GM12878 (cell line): Measurements from ENCODE around the gene YTHDC1. TPM values are rescaled to one million over a fixed set of nuclear protein-coding genes. Genes with fewer than 3 reads are reported as not detected.

Source experiments
- ATAC-seq: fragments of 200-7000 bp; cut with Tn5 transposase; 3 replicates; pipeline ENCODE4 v1.9.1; 2020; ENCODE audit warnings: mild to moderate bottlenecking, moderate library complexity
- BruUV-seq: library from RNA; stranded (reverse); fragments of 400-500 nt; replicated peaks from 2 replicates; lab custom pipeline; 2021; lab: Mats Ljungman, UMichigan
- CTCF ChIA-PET: fragments of 300-600 bp; sonication (Branson Sonifier 250); formaldehyde crosslinking; extraction: SDS; loops from one replicate; lab custom pipeline; 2021; ENCODE audit warnings: inconsistent platforms; lab: Yijun Ruan, JAX
- POLR2A ChIA-PET: fragments of 350-600 bp; formaldehyde crosslinking; extraction: SDS; loops from one replicate; lab custom pipeline; 2021; ENCODE audit warnings: inconsistent platforms; lab: Charles Lee
- RAD21 ChIA-PET: fragments of 300-600 bp; sonication (Branson Sonifier 250); formaldehyde crosslinking; loops from one replicate; lab custom pipeline; 2023; ENCODE audit warnings: antibody characterized with exemption; ENCODE audit not compliant: unreplicated experiment; lab: Charles Lee
- SMC1A ChIA-PET: fragments of 300-600 bp; sonication (Branson Sonifier 250); formaldehyde crosslinking; loops from one replicate; lab custom pipeline; 2023; ENCODE audit not compliant: unreplicated experiment, uncharacterized antibody; lab: Charles Lee
- DNase-seq: peaks from one replicate; pipeline ENCODE4 v3.0.0-alpha.2; 2011; ENCODE audit warnings: low read depth, low spot score
- FAIRE-seq: peaks from 3 replicates; lab custom pipeline; 2011; peaks lifted over from hg19 to GRCh38; lab: Jason Lieb, UNC
- H2AFZ ChIP-seq: 2 replicates; pipeline ENCODE4 v1.6.0; 2011; ENCODE audit warnings: low read depth, low read length, control low read depth; ENCODE audit not compliant: control insufficient read depth
- H3K27ac ChIP-seq: 2 replicates; pipeline ENCODE4 v1.5.1; 2011; ENCODE audit warnings: control low read depth; ENCODE audit not compliant: control insufficient read depth, insufficient read depth
- H3K27me3 ChIP-seq, 2 experiments: replicated peaks in 1 of 2; 2 replicates each; pipeline versions ENCODE4 v1.6.0 to v1.6.1; 2011; ENCODE audit warnings: low read length in 1 of 2; ENCODE audit not compliant: control insufficient read depth in 2 of 2, insufficient read depth in 2 of 2
- H3K36me3 ChIP-seq, 2 experiments: 2 replicates each; pipeline ENCODE4 v1.5.1; 2011; ENCODE audit warnings: low read length in 1 of 2; ENCODE audit not compliant: control insufficient read depth in 2 of 2, insufficient read depth in 2 of 2
- H3K4me1 ChIP-seq: 2 replicates; pipeline ENCODE4 v1.6.1; 2011; ENCODE audit warnings: mild to moderate bottlenecking, low read length, moderate library complexity, mixed read lengths; ENCODE audit not compliant: control insufficient read depth, insufficient read depth
- H3K4me2 ChIP-seq: 2 replicates; pipeline ENCODE4 v1.6.0; 2011; ENCODE audit warnings: control low read depth; ENCODE audit not compliant: control insufficient read depth, insufficient read depth
- H3K4me3 ChIP-seq: fragments of 200-600 bp; sonication (generic); 2 replicates; pipeline ENCODE4 v1.5.1; 2016
- H3K79me2 ChIP-seq: 2 replicates; pipeline ENCODE4 v1.6.0; 2011; ENCODE audit warnings: low read length; ENCODE audit not compliant: control insufficient read depth, insufficient read depth
- H3K9ac ChIP-seq: 2 replicates; pipeline ENCODE4 v1.8.0; 2011; ENCODE audit warnings: low read length, control low read depth, mixed read lengths; ENCODE audit not compliant: control insufficient read depth, insufficient read depth
- H3K9me3 ChIP-seq: replicated peaks from 3 replicates; pipeline ENCODE4 v1.5.1; 2011; ENCODE audit warnings: mild to moderate bottlenecking, low read length; ENCODE audit not compliant: control insufficient read depth, insufficient read depth
- H4K20me1 ChIP-seq: 2 replicates; pipeline ENCODE4 v1.6.0; 2011; ENCODE audit not compliant: control insufficient read depth, insufficient read depth
- BHLHE40 ChIP-seq, 2 experiments: fragments of 450-650 bp in 1 of 2; IDR thresholded peaks; 2 replicates each; pipeline ENCODE4 v1.6.1; 2011 to 2017; ENCODE audit warnings: low read depth in 2 of 2, borderline replicate concordance in 1 of 2, improper control_type of control experiment in 1 of 2, low read length in 1 of 2, mild to moderate bottlenecking in 1 of 2
- CHD1 ChIP-seq: IDR thresholded peaks from 2 replicates; pipeline ENCODE4 v1.6.1; 2012; ENCODE audit warnings: low read depth, low read length, improper control_type of control experiment
- EP300 ChIP-seq, 2 experiments: fragments of 150-350 bp in 1 of 2; IDR thresholded peaks; 2 replicates each; pipeline ENCODE4 v1.6.1; 2011 to 2012; ENCODE audit warnings: low read depth in 2 of 2, low read length in 2 of 2, borderline replicate concordance in 1 of 2, improper control_type of control experiment in 1 of 2, inconsistent platforms in 1 of 2; ENCODE audit not compliant: control insufficient read depth in 1 of 2
- MXI1 ChIP-seq: fragments of 150-350 bp; IDR thresholded peaks from 2 replicates; pipeline ENCODE4 v1.6.1; 2011; ENCODE audit warnings: low read depth, mild to moderate bottlenecking, inconsistent platforms, low read length, improper control_type of control experiment
- POLR2A ChIP-seq: IDR thresholded peaks from 2 replicates; pipeline ENCODE4 v1.6.1; 2011; ENCODE audit warnings: low read depth, mild to moderate bottlenecking, low read length
- SRF ChIP-seq, 2 experiments: IDR thresholded peaks; 2 replicates each; pipeline ENCODE4 v1.6.1; 2011; ENCODE audit warnings: low read depth in 2 of 2, low read length in 2 of 2, mild to moderate bottlenecking in 1 of 2, moderate library complexity in 1 of 2
- WGBS: methylation state at CpG from one replicate; pipeline ENCODE4 v1.1.6; 2016; ENCODE audit warnings: low lambda C conversion rate; ENCODE audit not compliant: insufficient replicate concordance, insufficient coverage; ENCODE audit errors: missing lambda C conversion rate; 5-methylcytosine and 5-hydroxymethylcytosine counted together
- in situ Hi-C: fragments of 300-500 bp; cut with MboI; formaldehyde crosslinking; loops from 9 replicates; pipeline ENCODE4 v1.14.3; 2018; ENCODE audit warnings: mixed read lengths
- intact Hi-C: fragments of 100-400 bp; cut with micrococcal nuclease; formaldehyde crosslinking; loops from one replicate; pipeline ENCODE4 v1.14.2; 2022; ENCODE audit not compliant: unreplicated experiment
- polyA plus RNA-seq, 11 experiments: library from polyadenylated mRNA; depleted of rRNA in 4 of 11; unstranded in 6 of 11; stranded (reverse) in 5 of 11; fragments of >200 nt; fragmentation: Nextera tagmentation in 4 of 11; fragmentation: Illumina TruSeq in 1 of 11; extraction: Ambion mirVana in 4 of 11; extraction: Trizol in 1 of 11; gene quantifications; 1 replicate in 1 of 11; 2 replicates in 10 of 11; pipeline versions ENCODE4 v1.2.1 to v1.2.3, GENCODE V29; 2011 to 2016; ENCODE audit warnings: inconsistent platforms in 2 of 11, missing spikeins in 2 of 11, low read depth in 1 of 11
- total RNA-seq, 4 experiments: library from RNA; depleted of rRNA in 3 of 4; stranded (reverse); fragments of >200 nt in 3 of 4; fragmentation: Illumina TruSeq in 1 of 4; extraction: Trizol in 1 of 4; gene quantifications; 2 replicates each; pipeline versions ENCODE4 v1.2.1 to v1.2.3, GENCODE V29; 2013 to 2021
- TF ChIP-seq, protein P1 (sequence below): fragments of 450-650 bp; formaldehyde crosslinking; IDR thresholded peaks from 2 replicates; pipeline ENCODE4 v1.5.0; 2022; ENCODE audit warnings: mild to moderate bottlenecking, missing genetic modification characterization

YTHDC1 gene
- total and polyA plus RNA-seq, 10 of the 15 experiments (the other 5 are each of a cell fraction or from before 2014, with no cell fraction given), result 18.7 to 83.2 (median 47.5) TPM

GRCh38 chr4:68342134-68342533, 7.8 kb downstream of the YTHDC1 start (continued):
- TF ChIP-seq, protein P1, sequence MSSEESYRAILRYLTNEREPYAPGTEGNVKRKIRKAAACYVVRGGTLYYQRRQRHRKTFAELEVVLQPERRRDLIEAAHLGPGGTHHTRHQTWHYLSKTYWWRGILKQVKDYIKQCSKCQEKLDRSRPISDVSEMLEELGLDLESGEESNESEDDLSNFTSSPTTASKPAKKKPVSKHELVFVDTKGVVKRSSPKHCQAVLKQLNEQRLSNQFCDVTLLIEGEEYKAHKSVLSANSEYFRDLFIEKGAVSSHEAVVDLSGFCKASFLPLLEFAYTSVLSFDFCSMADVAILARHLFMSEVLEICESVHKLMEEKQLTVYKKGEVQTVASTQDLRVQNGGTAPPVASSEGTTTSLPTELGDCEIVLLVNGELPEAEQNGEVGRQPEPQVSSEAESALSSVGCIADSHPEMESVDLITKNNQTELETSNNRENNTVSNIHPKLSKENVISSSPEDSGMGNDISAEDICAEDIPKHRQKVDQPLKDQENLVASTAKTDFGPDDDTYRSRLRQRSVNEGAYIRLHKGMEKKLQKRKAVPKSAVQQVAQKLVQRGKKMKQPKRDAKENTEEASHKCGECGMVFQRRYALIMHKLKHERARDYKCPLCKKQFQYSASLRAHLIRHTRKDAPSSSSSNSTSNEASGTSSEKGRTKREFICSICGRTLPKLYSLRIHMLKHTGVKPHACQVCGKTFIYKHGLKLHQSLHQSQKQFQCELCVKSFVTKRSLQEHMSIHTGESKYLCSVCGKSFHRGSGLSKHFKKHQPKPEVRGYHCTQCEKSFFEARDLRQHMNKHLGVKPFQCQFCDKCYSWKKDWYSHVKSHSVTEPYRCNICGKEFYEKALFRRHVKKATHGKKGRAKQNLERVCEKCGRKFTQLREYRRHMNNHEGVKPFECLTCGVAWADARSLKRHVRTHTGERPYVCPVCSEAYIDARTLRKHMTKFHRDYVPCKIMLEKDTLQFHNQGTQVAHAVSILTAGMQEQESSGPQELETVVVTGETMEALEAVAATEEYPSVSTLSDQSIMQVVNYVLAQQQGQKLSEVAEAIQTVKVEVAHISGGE (CRISPR knock-in tag), result no peak
- TF ChIP-seq SRF (IDR thresholded peaks at IDR 0.05; ENCODE audit: low read depth in 2 of 2, low read length in 2 of 2) (no peak), MXI1 (no peak), POLR2A (no peak), BHLHE40 (IDR thresholded peaks at IDR 0.05; ENCODE audit: borderline replicate concordance in 1 of 2, low read depth in 2 of 2, low read length in 1 of 2) (no peak)

GRCh38 chr4:68338625-68339024, 11.3 kb downstream of the YTHDC1 start:
- no peak overlapping the region for H2AFZ ChIP-seq
- in situ Hi-C loops (no loop called here), intact Hi-C loops (no loop called here)
- H3K36me3 ChIP-seq, result peaks cover 1 to 15% of the 10 kb centered on the region in 2 experiments; a peak in 3 of 4 replicates
- CTCF ChIA-PET, result no interaction called here
- RAD21 ChIA-PET, result no interaction called here
- SMC1A ChIA-PET, result interaction anchor here (1.0 kb wide), 1 partner anchor 14 kb away, joined by 4 read pairs; no protein-coding TSS in a partner anchor
- no peak for FAIRE-seq
- POLR2A ChIA-PET, result no interaction called here
- ATAC-seq, result no peak
- H3K9ac ChIP-seq, result no peak overlapping the region
- H3K4me1 ChIP-seq, result no peaks in the 10 kb centered on the region; the same call in 1 of the 2 replicates
- H3K79me2 ChIP-seq, result peaks cover 50% of the 10 kb centered on the region
- TF ChIP-seq CHD1, result no peak
- TF ChIP-seq EP300 (IDR thresholded peaks at IDR 0.05; ENCODE audit: borderline replicate concordance in 1 of 2, control insufficient read depth in 1 of 2, low read depth in 2 of 2, low read length in 2 of 2), result no peak
- no peaks in the 10 kb centered on the region for H3K9me3 ChIP-seq
- H3K4me2 ChIP-seq, result no peak overlapping the region
- no TSS peak for BruUV-seq
- no peaks in the 10 kb centered on the region for H3K27me3 ChIP-seq
- 95% methylated on average over 3 of the region's 3 CpGs for WGBS
- no peak for DNase-seq
- H3K4me3 ChIP-seq, result no peak overlapping the region
- no peak overlapping the region for H3K27ac ChIP-seq
- peaks cover 5% of the 10 kb centered on the region; the same call in 1 of the 2 replicates for H4K20me1 ChIP-seq
